Transverse colon (tissue), 4 donors: ENCODE results near the gene DNMT3B. TPM values are rescaled to one million over a fixed set of nuclear protein-coding genes. Genes with fewer than 3 reads are reported as not detected.

ENCODE experiments used
- DNase-seq: peaks from one replicate; pipeline ENCODE4 v3.0.0-alpha.2; 2019
- H3K27ac ChIP-seq, 4 donors: fragments of 200-600 bp; sonication (generic); 2 replicates each; pipeline ENCODE4 v1.5.1; 2016 to 2018; ENCODE audit warnings: inconsistent platforms in 4 of 4
- H3K27me3 ChIP-seq: fragments of 200-600 bp; sonication (generic); 2 replicates; pipeline ENCODE4 v1.5.1; 2017; ENCODE audit warnings: inconsistent platforms
- H3K36me3 ChIP-seq, 4 donors: fragments of 200-600 bp; sonication (generic); 2 replicates each; pipeline ENCODE4 v1.5.1; 2017 to 2019; ENCODE audit warnings: inconsistent platforms in 4 of 4
- H3K4me1 ChIP-seq, 4 donors: fragments of 200-600 bp; sonication (generic); 2 replicates each; pipeline ENCODE4 v1.5.1; 2017 to 2020; ENCODE audit warnings: inconsistent platforms in 4 of 4
- H3K4me3 ChIP-seq, 4 donors: fragments of 200-600 bp; sonication (generic); 1 replicate in 1 of 4; 2 replicates in 3 of 4; pipeline versions ENCODE4 v1.5.1 to v1.6.1; 2017 to 2019; ENCODE audit warnings: inconsistent platforms in 4 of 4
- H3K9me3 ChIP-seq, 2 donors: fragments of 200-600 bp; sonication (generic); 2 replicates each; pipeline ENCODE4 v1.5.1; 2017 to 2019; ENCODE audit warnings: inconsistent platforms in 2 of 2
- CTCF ChIP-seq, 5 experiments: fragments of 200-600 bp in 3 of 5; fragments of 450-650 bp in 2 of 5; sonication (generic) in 3 of 5; IDR thresholded peaks; 1 replicate in 2 of 5; 2 replicates in 3 of 5; pipeline ENCODE4 v1.5.1; 2016 to 2017; ENCODE audit warnings: antibody characterized with exemption in 5 of 5, inconsistent platforms in 3 of 5, mild to moderate bottlenecking in 2 of 5, moderate library complexity in 1 of 5
- EP300 ChIP-seq: sonication (generic); formaldehyde crosslinking; IDR thresholded peaks from one replicate; pipeline ENCODE4 v1.6.1; 2017; ENCODE audit warnings: antibody characterized with exemption, low read depth
- POLR2A ChIP-seq: fragments of 450-650 bp; IDR thresholded peaks from one replicate; pipeline ENCODE4 v1.6.1; 2016; ENCODE audit warnings: antibody characterized with exemption, mild to moderate bottlenecking, moderate library complexity
- POLR2AphosphoS5 ChIP-seq, 3 donors: sonication (generic); formaldehyde crosslinking; IDR thresholded peaks; one replicate each; pipeline ENCODE4 v1.6.1; 2016; ENCODE audit warnings: antibody characterized with exemption in 3 of 3
- WGBS, 2 donors: methylation state at CpG; one replicate each; pipeline ENCODE4 v1.1.5; 2018; ENCODE audit warnings: low coverage in 1 of 2; 5-methylcytosine and 5-hydroxymethylcytosine counted together
- in situ Hi-C, 4 donors: fragments of 200-750 bp; cut with MboI; loops; one replicate each; pipeline versions ENCODE4 v1.15.0 to v1.15.1; 2017; ENCODE audit warnings: low sequenced_read_pairs in 3 of 4, low pct_ligation_motif_present in 1 of 4, low pct_unique_long_range_greater_than_20kb in 1 of 4
- intact Hi-C: fragments of 100-400 bp; cut with DNase I; formaldehyde crosslinking; loops from one replicate; pipeline ENCODE4 v1.15.1; 2023; ENCODE audit warnings: low total_unique reads
- total RNA-seq, 4 donors: library from RNA; depleted of rRNA; stranded (reverse); fragments of >200 nt; gene quantifications; one replicate each; pipeline ENCODE4 v1.1.0, GENCODE V29; 2016

DNMT3B gene
- total RNA-seq, 4 donors from 2014 or later = 0.37 to 6.8 (median 0.67) TPM

GRCh38 chr20:32858189-32858588 lies 96.0 kb downstream of the DNMT3B start:
- intact Hi-C loops (no loop called here), in situ Hi-C loops (no loop called here)
- DNase-seq = no peak
- Histone ChIP-seq H3K9me3 (no peaks in the 10 kb centered on the region), H3K4me3 (no peak overlapping the region), H3K27ac (no peak overlapping the region), H3K4me1 (no peaks in the 10 kb centered on the region), H3K36me3 (peaks cover 0 to 9% (median 0%) of the 10 kb centered on the region in 4 donors), H3K27me3 (no peaks in the 10 kb centered on the region)
- 88% methylated on average over 2 of the region's 2 CpGs for WGBS, 2 donors
- no peak for TF ChIP-seq POLR2A
- no peak for TF ChIP-seq POLR2AphosphoS5 (IDR thresholded peaks at IDR 0.05)
- TF ChIP-seq CTCF (IDR thresholded peaks at IDR 0.05) = no peak
- TF ChIP-seq EP300 = no peak

Other genes with a start within 250 kb of the DNMT3B start
- 100 to 1,000 TPM in 1 of 4 donors, 10 to 100 TPM in 3; 45.6 to 105 (median 85.9) TPM for gene NOL4L, start 177.1 kb upstream of the DNMT3B start, total RNA-seq
- gene C20orf203, start 88.4 kb upstream of the DNMT3B start, total RNA-seq = under 1 TPM in 1 of 4 donors, not detected in 3; 0.16 TPM
- gene COMMD7, start 18.9 kb upstream of the DNMT3B start, total RNA-seq = 10 to 100 TPM; 14.3 to 24.8 (median 20.2) TPM
- 10 to 100 TPM; 30.3 to 66.8 (median 60.5) TPM for gene MAPRE1, start 57.6 kb downstream of the DNMT3B start, total RNA-seq
- under 1 TPM in 1 of 4 donors, not detected in 3; 0.14 TPM for gene EFCAB8, start 96.5 kb downstream of the DNMT3B start, total RNA-seq
- gene SUN5, start 242.0 kb downstream of the DNMT3B start, total RNA-seq = not detected
- not detected for gene BPIFB2, start 245.3 kb downstream of the DNMT3B start, total RNA-seq